ENCODE data around the gene SSC4D.

GRCh38 chr7:76400248-76400647 lies 9.2 kb downstream of the SSC4D start:
- no peak for TF ChIP-seq CTCF (IDR thresholded peaks at IDR 0.05)
- TF ChIP-seq POLR2A (IDR thresholded peaks at IDR 0.05): no peak
